ENCODE results near the gene EML4.
"Not testable (repeated sequence)": the region's sequence is repeated elsewhere in the genome, so short reads cannot be mapped to it uniquely, and the experiment has no call there.

Gene EML4

GRCh38 chr2:42327125-42327524 is 158.0 kb downstream of the EML4 start:
- DNase-seq (ENCODE audit: extremely low read depth in 1 of 2, low read depth in 1 of 2) = no peak

- DNase-seq (ENCODE audit: extremely low read depth in 1 of 2, low read depth in 1 of 2) = no peak
These were observed 159.1 kb downstream of the EML4 start for GRCh38 chr2:42328148-42328833.

DNA sequence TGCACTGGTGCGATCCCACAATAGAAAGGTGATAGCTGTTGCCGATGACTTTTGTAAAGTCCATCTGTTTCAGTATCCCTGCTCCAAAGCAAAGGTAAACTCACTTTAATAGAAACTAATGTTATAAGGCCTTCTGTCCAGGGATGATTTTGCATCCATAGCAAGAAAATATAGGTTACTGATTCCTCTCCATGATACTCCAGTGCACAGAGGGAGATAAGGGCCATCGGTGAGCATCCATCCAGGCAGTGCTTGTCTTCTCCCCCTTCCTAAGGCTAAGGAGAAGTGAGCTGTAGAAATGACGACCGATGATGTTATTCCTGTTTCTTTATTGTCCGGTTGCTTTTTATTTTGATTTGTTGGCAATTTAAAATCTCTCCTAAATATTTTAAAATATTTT is 159.8 kb downstream of the EML4 start:
- no peak for DNase-seq (ENCODE audit: extremely low read depth in 1 of 2, low read depth in 1 of 2)

GRCh38 chr2:42329736-42330135 is 160.6 kb downstream of the EML4 start:
- DNase-seq (ENCODE audit: extremely low read depth in 1 of 2, low read depth in 1 of 2) = no peak

GRCh38 chr2:42331569-42332284 is 162.6 kb downstream of the EML4 start:
- DNase-seq (ENCODE audit: extremely low read depth in 1 of 2, low read depth in 1 of 2) = no peak

DNA sequence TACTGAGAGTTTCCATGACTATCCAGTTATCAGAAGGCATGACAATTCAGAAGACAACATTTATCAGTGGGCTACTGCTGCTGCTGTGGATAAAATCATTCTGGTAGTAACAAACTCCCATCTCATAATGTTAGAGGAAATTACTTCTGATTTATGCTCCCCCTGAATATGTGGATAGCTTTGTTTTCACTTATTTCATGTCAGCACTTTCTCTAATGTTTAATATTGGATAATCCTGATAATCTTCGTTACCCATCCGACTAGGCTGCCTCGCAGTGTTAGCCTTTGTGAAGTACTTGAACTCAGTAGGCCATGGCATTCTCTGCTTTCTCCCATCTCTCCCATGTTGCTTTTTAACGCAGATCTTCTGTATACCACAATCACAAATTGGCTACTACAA is 163.4 kb downstream of the EML4 start:
- DNase-seq (ENCODE audit: extremely low read depth in 1 of 2, low read depth in 1 of 2) = no peak

GRCh38 chr2:42333579-42333978 is 164.4 kb downstream of the EML4 start:
- DNase-seq (ENCODE audit: extremely low read depth in 1 of 2, low read depth in 1 of 2) = no peak

- DNase-seq (ENCODE audit: extremely low read depth in 1 of 2, low read depth in 1 of 2) = no peak
These were observed 165.1 kb downstream of the EML4 start for GRCh38 chr2:42334220-42334619.

DNA sequence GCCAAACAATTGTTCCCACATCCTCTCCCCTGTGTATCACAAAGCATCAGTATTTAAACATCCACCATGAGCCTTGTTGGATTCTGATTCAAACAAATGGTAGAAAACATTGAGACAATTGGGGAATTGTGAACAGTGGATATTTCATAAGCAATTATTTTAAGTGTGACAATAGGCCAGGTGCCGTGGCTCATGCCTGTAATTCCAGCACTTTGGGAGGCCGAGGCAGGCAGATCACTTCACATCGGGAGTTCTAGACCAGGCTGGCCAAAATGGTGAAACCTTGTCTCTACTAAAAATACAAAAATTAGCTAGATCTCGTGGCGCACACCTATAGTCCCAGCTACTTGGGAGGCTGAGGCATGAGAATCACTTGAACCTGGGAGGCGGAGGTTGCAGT is 165.7 kb downstream of the EML4 start:
- DNase-seq (ENCODE audit: extremely low read depth in 1 of 2, low read depth in 1 of 2) = not testable (repeated sequence)

- DNase-seq (ENCODE audit: extremely low read depth in 1 of 2, low read depth in 1 of 2) = no peak
These were observed 166.5 kb downstream of the EML4 start for GRCh38 chr2:42335514-42336104.

DNA sequence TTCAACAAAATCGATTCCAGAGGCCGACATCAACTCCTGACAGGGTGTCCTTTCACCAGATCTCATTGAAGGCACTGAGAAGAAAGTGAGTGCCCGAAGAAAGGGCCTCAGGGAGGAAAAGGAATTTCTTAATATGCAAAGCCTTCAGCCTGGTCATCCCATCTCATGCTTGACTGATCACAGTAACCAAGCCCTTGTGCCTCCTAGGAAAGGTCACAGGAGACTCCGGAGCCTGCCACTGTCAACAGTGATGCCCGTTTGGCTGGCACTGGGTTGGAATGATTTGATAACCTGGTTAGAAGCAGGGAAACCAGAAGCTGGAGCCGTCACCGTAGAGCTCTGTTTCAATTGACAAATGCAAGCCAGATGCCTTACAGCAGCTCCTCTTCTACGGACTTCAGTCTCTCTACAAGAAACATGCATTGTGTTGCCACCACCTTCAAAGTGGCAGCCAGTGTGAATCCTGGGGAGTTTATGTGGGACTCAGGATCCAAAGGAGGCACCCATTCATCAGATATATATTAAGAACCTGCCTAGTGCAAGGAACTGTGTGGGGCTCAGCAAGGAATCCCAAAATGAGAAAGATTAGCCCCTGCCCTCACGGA is 167.3 kb downstream of the EML4 start:
- no peak for DNase-seq (ENCODE audit: extremely low read depth in 1 of 2, low read depth in 1 of 2)

DNA sequence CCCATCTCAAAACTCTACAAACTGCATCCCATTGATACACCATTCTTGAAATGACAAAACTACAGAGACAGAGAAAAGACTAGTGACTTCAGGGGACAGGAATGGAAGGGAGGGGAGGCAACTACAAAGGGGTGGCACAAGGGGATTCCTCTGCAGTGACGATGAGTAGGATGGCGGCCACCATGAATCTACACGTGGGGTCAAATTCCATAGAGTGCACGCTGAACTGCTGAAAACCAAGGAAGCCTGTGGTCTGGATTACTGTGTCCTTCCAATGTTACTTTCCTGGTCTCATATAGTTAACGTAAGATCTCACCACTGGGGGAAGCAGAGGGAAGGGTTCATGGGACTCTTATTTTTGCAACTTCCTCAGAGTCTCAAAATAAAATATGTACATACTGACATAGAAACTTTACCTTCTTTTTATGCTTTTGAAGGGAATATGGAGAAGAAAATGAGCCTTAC is 168.2 kb downstream of the EML4 start:
- DNase-seq (ENCODE audit: extremely low read depth in 1 of 2, low read depth in 1 of 2) = no peak

DNA sequence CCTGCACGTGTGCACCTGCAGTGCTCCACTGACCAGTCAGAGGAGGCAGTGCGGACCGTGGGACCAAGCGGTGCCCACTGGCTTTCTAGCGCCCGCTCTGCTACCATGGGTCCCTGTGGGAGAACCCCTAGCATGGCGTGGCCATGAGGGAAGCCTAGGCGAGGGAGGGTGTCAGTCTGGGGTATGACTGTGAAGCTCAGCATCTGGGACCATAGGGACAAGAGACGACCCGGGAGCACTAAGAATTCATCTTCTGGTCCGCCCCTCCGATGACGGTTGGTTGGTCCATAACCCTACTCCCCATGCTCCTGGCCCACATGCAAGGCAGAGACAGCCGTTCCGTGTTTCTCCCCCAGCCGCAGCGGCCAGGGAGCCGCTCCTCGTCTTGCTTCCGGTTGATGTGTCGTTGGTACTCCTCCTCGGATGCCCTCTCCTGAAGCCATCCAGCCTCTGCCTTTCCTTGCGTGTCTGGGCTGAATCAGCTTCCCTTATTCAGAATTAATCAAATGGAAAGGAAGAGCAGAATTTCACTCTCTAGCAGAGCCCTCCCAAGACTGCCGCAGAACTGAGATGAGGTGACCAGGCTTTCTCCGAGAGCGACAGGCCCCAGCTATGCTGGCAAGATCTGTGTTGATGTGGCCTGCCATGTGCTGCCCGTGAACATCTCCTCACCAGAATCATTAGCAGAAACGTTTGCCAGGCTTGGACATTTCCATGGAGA is 168.9 kb downstream of the EML4 start:
- no peak for DNase-seq (ENCODE audit: extremely low read depth in 1 of 2, low read depth in 1 of 2)

DNA sequence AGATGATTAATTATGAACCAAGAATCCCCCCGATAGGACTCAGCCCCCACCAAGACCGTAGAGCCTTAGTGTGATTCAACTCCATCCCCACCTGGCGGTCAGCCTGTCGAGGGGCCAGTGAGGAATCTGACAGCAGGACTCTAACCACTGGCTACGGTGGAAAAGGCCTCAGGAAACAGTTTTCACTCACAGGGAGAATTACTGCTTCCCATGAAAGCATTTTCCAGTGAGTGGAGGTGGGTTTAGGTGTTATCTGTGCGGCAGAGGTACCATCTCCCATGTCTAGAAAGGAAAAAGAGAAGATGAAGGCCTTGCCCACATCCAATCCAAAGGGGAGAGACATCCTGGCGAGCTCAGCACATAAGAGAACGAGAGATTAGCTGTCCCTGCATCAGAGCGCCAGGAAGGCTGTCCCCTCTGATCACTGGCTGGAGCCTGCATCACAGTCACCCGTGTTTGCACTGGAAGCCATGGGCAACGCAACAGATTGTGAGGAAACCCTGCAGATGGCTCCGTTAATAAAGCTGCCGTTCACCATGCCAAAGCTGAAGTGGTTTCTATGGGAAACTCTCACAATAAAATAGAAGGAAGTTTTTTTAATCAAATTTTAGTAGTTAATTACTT is 169.5 kb downstream of the EML4 start:
- no peak for DNase-seq (ENCODE audit: extremely low read depth in 1 of 2, low read depth in 1 of 2)

DNA sequence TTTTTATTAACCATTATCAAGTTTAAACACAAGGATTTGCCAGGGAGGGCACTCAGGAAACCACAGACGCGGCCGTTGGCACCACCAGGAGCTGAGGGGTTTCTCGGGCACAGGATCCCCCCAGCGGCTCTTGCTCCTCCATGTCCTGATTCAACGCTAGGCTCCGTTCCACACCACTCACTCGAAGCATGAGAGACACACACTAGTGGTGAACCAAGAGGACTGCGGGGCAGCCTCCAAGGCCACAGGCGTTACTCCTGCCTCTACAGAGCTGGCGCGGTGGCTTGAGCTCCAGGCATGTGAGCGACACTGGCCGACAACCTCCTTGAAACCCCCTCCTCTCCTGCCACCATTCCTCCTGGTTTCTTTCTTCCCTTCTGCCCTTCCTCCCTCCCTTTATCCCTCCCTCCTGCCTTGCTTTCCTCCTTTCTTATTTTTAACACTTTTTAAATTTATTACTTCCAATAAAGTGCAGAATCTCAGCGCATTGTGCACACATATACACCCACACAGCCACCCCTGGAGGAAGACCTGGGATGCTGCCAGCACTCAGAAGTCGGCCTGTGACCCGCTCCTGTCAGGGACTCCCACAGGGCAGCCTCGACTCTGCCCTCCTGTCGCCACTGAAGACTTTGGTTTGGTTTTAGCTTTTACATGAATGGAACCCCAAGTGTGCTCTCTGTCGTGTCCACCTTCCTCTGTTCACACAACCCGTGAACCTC is 170.2 kb downstream of the EML4 start:
- DNase-seq (ENCODE audit: extremely low read depth in 1 of 2, low read depth in 1 of 2) = no peak

DNA sequence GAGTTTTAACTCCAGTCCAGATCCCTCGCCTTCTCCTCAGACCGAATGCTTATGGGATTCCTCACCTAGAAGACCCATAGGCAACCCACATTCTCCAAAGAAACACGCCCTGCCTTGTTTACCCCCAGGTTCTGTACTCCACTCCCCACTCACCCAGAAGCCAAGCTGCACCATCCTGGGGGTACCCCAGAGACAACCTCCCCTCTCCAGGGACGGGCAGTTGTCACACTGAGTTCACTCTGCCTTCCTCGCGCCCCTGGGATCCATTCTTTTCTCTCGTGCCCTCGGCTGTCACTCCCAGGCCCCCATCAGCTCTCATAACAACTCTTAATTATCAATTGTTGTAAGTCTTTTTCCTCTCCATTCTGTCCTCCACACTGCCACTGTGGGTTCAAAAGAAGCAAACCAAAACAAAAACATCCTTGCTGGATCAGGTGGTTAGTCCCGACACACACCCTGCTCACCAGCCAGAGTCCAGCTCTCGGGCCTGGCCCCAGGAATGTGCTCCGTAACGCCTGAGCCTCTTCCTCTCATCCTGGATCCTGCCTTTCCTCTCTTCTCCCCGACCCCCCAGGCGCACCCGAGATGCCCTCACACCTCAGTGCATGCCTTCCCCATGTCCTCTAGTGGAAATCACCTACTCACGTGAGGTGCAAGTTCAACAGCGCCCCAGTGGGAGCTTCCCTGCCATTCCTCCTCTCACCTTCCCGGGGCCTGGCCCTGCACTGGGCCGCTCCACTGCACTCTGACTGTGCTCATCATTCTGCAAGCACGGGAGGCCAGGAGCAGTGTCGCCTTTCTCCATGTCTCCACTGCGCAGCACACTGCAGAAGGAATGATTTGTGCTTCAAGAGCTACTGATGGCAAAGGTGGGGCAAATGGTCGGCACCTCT is 171.1 kb downstream of the EML4 start:
- DNase-seq (ENCODE audit: extremely low read depth in 1 of 2, low read depth in 1 of 2) = no peak

GRCh38 chr2:42340938-42341636 is 171.9 kb downstream of the EML4 start:
- no peak for DNase-seq (ENCODE audit: extremely low read depth in 1 of 2, low read depth in 1 of 2)

GRCh38 chr2:42342061-42342794 is 173.1 kb downstream of the EML4 start:
- no peak for DNase-seq (ENCODE audit: extremely low read depth in 1 of 2, low read depth in 1 of 2)

Measured in activated CD8-positive, alpha-beta memory T cell treated with anti-CD3 and anti-CD28 coated beads for 1 hour (primary cell).